ENCODE data around the gene ANKRD55.

DNA sequence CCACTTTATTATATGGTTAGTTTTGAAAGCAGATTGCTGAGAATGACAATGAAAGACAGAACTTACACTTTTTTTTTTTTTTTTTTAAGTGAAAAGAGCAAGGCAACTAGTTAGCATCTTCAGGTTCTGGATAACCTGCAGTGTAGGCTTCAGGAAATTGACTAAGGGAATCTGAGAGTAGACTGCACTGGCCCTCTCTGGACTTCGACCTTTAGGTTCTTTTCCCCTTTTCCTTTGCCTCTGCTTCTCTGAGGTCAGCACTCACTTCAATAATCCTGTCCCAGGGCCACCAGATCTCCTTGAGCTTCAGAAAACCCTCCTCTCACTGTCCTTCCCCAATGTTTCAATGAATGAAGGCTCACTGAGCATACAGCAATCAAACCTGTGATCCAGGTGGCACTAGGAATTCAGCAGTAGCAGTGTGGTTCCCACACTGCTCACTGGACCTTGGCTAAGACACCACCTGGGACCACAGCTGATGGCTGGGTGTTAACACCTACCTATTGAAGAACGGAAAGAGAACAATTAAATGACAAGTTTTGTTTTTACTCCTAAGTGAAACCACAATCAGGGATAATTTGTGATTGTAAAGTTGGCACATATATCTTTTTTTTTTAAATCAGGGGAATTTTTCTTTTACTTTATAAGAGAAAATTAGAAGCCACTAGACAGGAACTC lies 152.6 kb downstream of the ANKRD55 start:
- no peak for TF ChIP-seq CTCF (IDR thresholded peaks at IDR 0.05; ENCODE audit: control extremely low read depth in 1 of 3, insufficient read depth in 1 of 3, low read depth in 1 of 3, low read length in 3 of 3)
- TF ChIP-seq RXRA (IDR thresholded peaks at IDR 0.05; ENCODE audit: insufficient read depth, low read depth, low read length) = no peak
- no peak for TF ChIP-seq SP2 (IDR thresholded peaks at IDR 0.05; ENCODE audit: low read length)
- TF ChIP-seq RAD21 (IDR thresholded peaks at IDR 0.05 in 1 of 2, conservative IDR thresholded peaks at IDR 0.05 in 1 of 2; ENCODE audit: low read depth in 2 of 2, low read length in 2 of 2) = no peak
- TF ChIP-seq POU5F1 (IDR thresholded peaks at IDR 0.05; ENCODE audit: low read depth, low read length) = no peak
- no peak for TF ChIP-seq EP300 (IDR thresholded peaks at IDR 0.05; ENCODE audit: borderline replicate concordance in 1 of 2, low read depth in 2 of 2, low read length in 2 of 2)
- TF ChIP-seq GTF2F1 (IDR thresholded peaks at IDR 0.05; ENCODE audit: borderline replicate concordance, low read depth, low read length) = no peak
- TF ChIP-seq SP1 (IDR thresholded peaks at IDR 0.05; ENCODE audit: low read depth, low read length) = no peak
- no peak for TF ChIP-seq POLR2A (IDR thresholded peaks at IDR 0.05; ENCODE audit: control extremely low read depth in 1 of 2, low read depth in 2 of 2, low read length in 2 of 2)
- no peak for TF ChIP-seq CEBPB (IDR thresholded peaks at IDR 0.05; ENCODE audit: low read depth, low read length)
- no peak for TF ChIP-seq EZH2 (IDR thresholded peaks at IDR 0.05; ENCODE audit: low read depth, low read length, severe bottlenecking)
- no peak for TF ChIP-seq POLR2AphosphoS5 (IDR thresholded peaks at IDR 0.05; ENCODE audit: low read depth, low read length)
